Left ventricle myocardium inferior (tissue), 1 donor: Measurements from ENCODE around the gene PIK3R1. TPM values are rescaled to one million over a fixed set of nuclear protein-coding genes. Genes with fewer than 3 reads are reported as not detected.
A peak's percentile ranks its signal among the peaks of the same experiment; 100 is the strongest.

Experiments used
- DNase-seq: peaks from one replicate; pipeline ENCODE4 v3.0.0-alpha.2; 2020
- H3K27ac ChIP-seq: fragments of 200-600 bp; replicated peaks from 2 replicates; pipeline ENCODE4 v1.8.0; 2021
- H3K27me3 ChIP-seq: fragments of 200-600 bp; 2 replicates; pipeline ENCODE4 v1.8.0; 2021; ENCODE audit warnings: low read depth
- H3K36me3 ChIP-seq: fragments of 200-600 bp; 2 replicates; pipeline ENCODE4 v1.8.0; 2021
- H3K4me1 ChIP-seq: fragments of 200-600 bp; 2 replicates; pipeline ENCODE4 v1.8.0; 2021
- H3K4me3 ChIP-seq: fragments of 200-600 bp; 2 replicates; pipeline ENCODE4 v1.8.0; 2021; ENCODE audit warnings: mild to moderate bottlenecking, moderate library complexity
- H3K9me3 ChIP-seq: fragments of 200-600 bp; replicated peaks from 2 replicates; pipeline ENCODE4 v1.8.0; 2021
- CTCF ChIP-seq: fragments of 200-600 bp; IDR thresholded peaks from 2 replicates; pipeline ENCODE4 v1.8.0; 2021; ENCODE audit warnings: antibody characterized with exemption, mild to moderate bottlenecking, borderline replicate concordance
- intact Hi-C: fragments of 100-400 bp; cut with micrococcal nuclease; formaldehyde crosslinking; loops from one replicate; pipeline ENCODE4 v1.11.0; 2022
- total RNA-seq: library from RNA; stranded (reverse); fragmentation: NEBNext Ultra II Directional; extraction: Animal tissue kit (Norgen Biotek cat#: 25700); gene quantifications from one replicate; pipeline ENCODE4 v1.2.1, GENCODE V29; 2021
- donor health status: DM: no; HTN: yes; CAD: no; lungs with severe emphysema.

Gene PIK3R1
- total RNA-seq, 1 donor from 2014 or later: 132 TPM

DNA sequence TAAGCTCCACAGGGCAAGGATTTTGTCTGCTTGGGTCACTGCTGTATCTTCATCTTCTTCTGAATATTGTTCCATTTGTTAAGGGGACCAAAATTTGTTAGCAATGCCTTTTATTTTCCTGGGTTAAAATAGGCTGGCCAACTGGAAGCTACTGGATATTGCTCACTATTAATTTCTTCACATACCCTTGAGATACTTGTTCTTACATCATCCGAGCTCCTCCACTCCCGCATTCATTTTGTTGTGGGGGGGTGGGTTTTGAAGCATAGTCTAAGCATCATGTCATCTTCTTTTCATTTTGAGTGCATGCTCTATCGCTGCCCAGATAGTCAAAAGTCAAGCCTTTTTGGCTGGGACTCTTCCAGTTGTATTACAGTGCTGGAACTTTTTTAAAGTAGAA lies 42.5 kb upstream of the PIK3R1 start:
- intact Hi-C loops: no loop called here
- no peaks in the 10 kb centered on the region for H3K9me3 ChIP-seq
- peaks cover 32% of the 10 kb centered on the region for H3K4me1 ChIP-seq
- no peak for TF ChIP-seq CTCF
- H3K4me3 ChIP-seq: no peak overlapping the region
- no peaks in the 10 kb centered on the region for H3K27me3 ChIP-seq
- H3K36me3 ChIP-seq: no peaks in the 10 kb centered on the region
- H3K27ac ChIP-seq: peak overlapping the region; percentile 20
- no peak for DNase-seq

GRCh38 chr5:68176253-68176652 lies 39.3 kb upstream of the PIK3R1 start:
- peaks cover 17% of the 10 kb centered on the region for H3K4me1 ChIP-seq
- intact Hi-C loops: no loop called here
- TF ChIP-seq CTCF: no peak
- H3K27ac ChIP-seq: no peak overlapping the region
- DNase-seq: no peak
- no peak overlapping the region for H3K4me3 ChIP-seq
- no peaks in the 10 kb centered on the region for H3K36me3 ChIP-seq
- H3K27me3 ChIP-seq: no peaks in the 10 kb centered on the region
- H3K9me3 ChIP-seq: no peaks in the 10 kb centered on the region

DNA sequence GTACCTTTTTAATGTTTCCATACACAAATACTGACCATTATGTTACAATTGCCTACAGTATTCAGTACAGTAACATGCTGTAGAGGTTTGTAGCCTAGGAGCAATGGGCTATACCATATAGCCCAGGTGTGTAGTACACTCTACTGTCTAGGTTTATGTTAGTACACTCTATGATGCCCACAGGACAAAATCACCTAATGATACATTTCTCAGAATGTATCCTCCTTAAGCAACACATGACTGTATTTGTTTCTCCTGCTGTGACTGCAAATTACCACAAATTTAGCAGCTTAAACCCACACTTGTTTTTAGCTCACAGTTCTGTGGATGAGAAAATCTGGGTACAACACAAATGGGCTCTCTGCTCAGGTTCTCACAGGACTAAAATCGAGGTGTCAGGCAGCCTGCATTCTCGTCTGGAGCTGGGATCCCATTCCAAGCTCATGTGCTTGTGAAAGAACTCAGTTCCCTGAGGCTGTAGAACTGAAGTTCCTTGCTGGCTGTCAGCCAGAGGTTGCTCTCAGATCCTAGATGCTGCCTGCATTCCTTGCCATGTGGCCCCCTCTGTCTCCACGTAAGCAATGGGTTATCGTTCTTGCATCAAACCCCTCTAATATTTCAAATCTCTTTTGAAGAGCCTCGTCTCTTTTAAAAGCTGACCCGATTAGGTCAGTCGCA lies 38.6 kb upstream of the PIK3R1 start:
- no peak for DNase-seq
- Histone ChIP-seq H3K36me3 (no peaks in the 10 kb centered on the region), H3K4me3 (no peak overlapping the region), H3K4me1 (peaks cover 10% of the 10 kb centered on the region), H3K27me3 (no peaks in the 10 kb centered on the region), H3K9me3 (no peaks in the 10 kb centered on the region), H3K27ac (no peak overlapping the region)
- TF ChIP-seq CTCF: no peak
- intact Hi-C loops: no loop called here

- Histone ChIP-seq H3K27me3 (no peaks in the 10 kb centered on the region), H3K27ac (no peak overlapping the region), H3K4me3 (no peak overlapping the region), H3K36me3 (no peaks in the 10 kb centered on the region), H3K9me3 (no peaks in the 10 kb centered on the region), H3K4me1 (peaks cover 5% of the 10 kb centered on the region)
- no peak for DNase-seq
- no peak for TF ChIP-seq CTCF
- intact Hi-C loops: no loop called here
These were observed 37.9 kb upstream of the PIK3R1 start for GRCh38 chr5:68177676-68178075.

DNA sequence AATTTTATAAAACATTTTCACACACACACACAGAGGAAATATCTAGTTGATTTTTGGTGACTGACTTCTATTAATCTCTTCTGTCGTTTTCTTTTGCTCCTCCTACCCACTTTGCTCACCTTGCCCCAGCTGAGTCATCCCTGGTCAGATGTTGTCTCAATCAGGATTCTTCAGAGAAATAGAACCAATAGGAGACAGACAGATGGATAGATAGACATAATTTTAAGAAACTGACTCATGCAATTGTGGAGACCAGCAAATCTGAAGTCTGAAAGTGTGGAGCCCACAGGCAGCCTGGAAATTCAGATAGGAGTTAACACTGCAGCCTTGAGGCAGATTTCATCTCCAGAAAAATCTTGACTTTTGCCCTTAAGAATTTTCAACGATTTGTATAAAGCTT lies 37.0 kb upstream of the PIK3R1 start:
- no peaks in the 10 kb centered on the region for H3K27me3 ChIP-seq
- H3K4me3 ChIP-seq: no peak overlapping the region
- H3K9me3 ChIP-seq: no peaks in the 10 kb centered on the region
- intact Hi-C loops: no loop called here
- no peaks in the 10 kb centered on the region for H3K4me1 ChIP-seq
- H3K27ac ChIP-seq: no peak overlapping the region
- TF ChIP-seq CTCF: no peak
- no peak for DNase-seq
- H3K36me3 ChIP-seq: no peaks in the 10 kb centered on the region
